Vagina (tissue), 2 donors: Measurements from ENCODE around the gene LSP1.

Source experiments
- CTCF ChIP-seq, 3 experiments: fragments of 450-650 bp in 2 of 3; fragments of 200-600 bp in 1 of 3; sonication (generic) in 1 of 3; IDR thresholded peaks; one replicate each; pipeline ENCODE4 v1.5.1; 2017 to 2019; ENCODE audit warnings: antibody characterized with exemption in 3 of 3, mild to moderate bottlenecking in 2 of 3, moderate library complexity in 2 of 3
- POLR2A ChIP-seq, 2 donors: fragments of 450-650 bp; IDR thresholded peaks; one replicate each; pipeline ENCODE4 v1.6.1; 2017; ENCODE audit warnings: antibody characterized with exemption in 2 of 2, mild to moderate bottlenecking in 2 of 2, moderate library complexity in 2 of 2

- no peak for TF ChIP-seq POLR2A (IDR thresholded peaks at IDR 0.05)
- no peak for TF ChIP-seq CTCF (IDR thresholded peaks at IDR 0.05)
Measured at GRCh38 chr11:1810761-1811160, 42.1 kb upstream of the LSP1 start.
